Activated CD8-positive, alpha-beta T cell treated with anti-CD3 and anti-CD28 coated beads for 36 hours (primary cell): ENCODE measurements around the gene ZNF653. TPM values are rescaled to one million over a fixed set of nuclear protein-coding genes. Genes with fewer than 3 reads are reported as not detected.
A peak's percentile ranks its signal among the peaks of the same experiment; 100 is the strongest.

ENCODE experiments used
- ATAC-seq: fragments of 200-7000 bp; cut with Tn5 transposase; one replicate; pipeline ENCODE4 v1.10.0; 2021; ENCODE audit warnings: mild to moderate bottlenecking, moderate library complexity
- CTCF ChIA-PET: fragments of 350-600 bp; sonication (Branson Sonifier 250); formaldehyde crosslinking; loops from one replicate; lab custom pipeline; 2021; ENCODE audit warnings: antibody characterized with exemption; lab: Charles Lee
- POLR2A ChIA-PET: fragments of 350-600 bp; sonication (Branson Sonifier 250); formaldehyde crosslinking; loops from one replicate; lab custom pipeline; 2021; ENCODE audit warnings: antibody characterized with exemption; lab: Charles Lee
- DNase-seq: peaks from one replicate; pipeline ENCODE4 v3.0.0-alpha.2; 2020
- H3K27ac Mint-ChIP-seq: one replicate; pipeline ENCODE4 v1.8.0; 2021; ENCODE audit warnings: mild to moderate bottlenecking, mixed read lengths
- H3K27me3 Mint-ChIP-seq: one replicate; pipeline ENCODE4 v1.8.0; 2021; ENCODE audit warnings: mixed read lengths
- H3K36me3 Mint-ChIP-seq: one replicate; pipeline ENCODE4 v1.8.0; 2021; ENCODE audit warnings: low read depth, mixed read lengths
- H3K4me1 Mint-ChIP-seq: one replicate; pipeline ENCODE4 v1.8.0; 2021; ENCODE audit warnings: low read depth, mixed read lengths
- H3K4me3 Mint-ChIP-seq: one replicate; pipeline ENCODE4 v1.8.0; 2021; ENCODE audit warnings: mild to moderate bottlenecking, moderate library complexity, mixed read lengths
- H3K9me3 Mint-ChIP-seq: one replicate; pipeline ENCODE4 v1.8.0; 2021; ENCODE audit warnings: mixed read lengths
- CTCF ChIP-seq: fragments of 200-600 bp; IDR thresholded peaks from one replicate; pipeline ENCODE4 v1.8.0; 2022; ENCODE audit warnings: antibody characterized with exemption, mild to moderate bottlenecking
- intact Hi-C: fragments of 100-400 bp; cut with micrococcal nuclease; formaldehyde crosslinking; loops from one replicate; pipeline ENCODE4 v1.10.0; 2022
- total RNA-seq, 2 experiments: library from RNA; stranded (reverse); gene quantifications; one replicate each; pipeline ENCODE4 v1.2.3, GENCODE V29; 2021

Gene ZNF653
- total RNA-seq, 2 experiments from 2014 or later = 11.1 to 14.7 TPM

GRCh38 chr19:11504502-11505031 is 1.1 kb downstream of the ZNF653 start:
- CTCF ChIA-PET = interaction anchor here (0.9 kb wide), 1 partner anchor 22 kb away, joined by 3 read pairs; no protein-coding TSS in a partner anchor
- Mint-ChIP-seq H3K4me3 (peak overlapping the region; percentile 86), H3K9me3 (no peaks in the 10 kb centered on the region)

GRCh38 chr19:11499890-11500420 is 5.7 kb downstream of the ZNF653 start:
- H3K4me1 Mint-ChIP-seq = peaks cover 7% of the 10 kb centered on the region
- no peaks in the 10 kb centered on the region for H3K27me3 Mint-ChIP-seq
- H3K4me3 Mint-ChIP-seq = no peak overlapping the region
- DNase-seq = no peak
- ChIA-PET CTCF (no interaction called here), POLR2A (no interaction called here)
- H3K9me3 Mint-ChIP-seq = no peaks in the 10 kb centered on the region
- TF ChIP-seq CTCF = no peak
- intact Hi-C loops = no loop called here
- H3K27ac Mint-ChIP-seq = no peak overlapping the region
- ATAC-seq = no peak
- peaks cover 16% of the 10 kb centered on the region for H3K36me3 Mint-ChIP-seq

More at GRCh38 chr19:11504502-11505031, 1.1 kb downstream of the ZNF653 start:
- DNase-seq (no peak), ATAC-seq (no peak)
- intact Hi-C loops = no loop called here
- no peak for TF ChIP-seq CTCF
- POLR2A ChIA-PET = interaction anchor here (1.0 kb wide), 1 partner anchor 17 kb away, joined by 3 read pairs; no protein-coding TSS in a partner anchor
- Mint-ChIP-seq H3K27me3 (no peaks in the 10 kb centered on the region), H3K4me1 (peaks cover 12% of the 10 kb centered on the region), H3K27ac (peak overlapping the region; percentile 87), H3K36me3 (peaks cover 20% of the 10 kb centered on the region)

GRCh38 chr19:11499220-11499726 is 6.4 kb downstream of the ZNF653 start:
- Mint-ChIP-seq H3K27me3 (no peaks in the 10 kb centered on the region), H3K4me1 (peaks cover under 1% of the 10 kb centered on the region), H3K36me3 (peaks cover 16% of the 10 kb centered on the region), H3K27ac (no peak overlapping the region), H3K9me3 (no peaks in the 10 kb centered on the region), H3K4me3 (no peak overlapping the region)
- ChIA-PET CTCF (no interaction called here), POLR2A (interaction anchor here (1.5 kb wide), 1 partner anchor 17 kb away, joined by 4 read pairs; no protein-coding TSS in a partner anchor)
- intact Hi-C loops = no loop called here
- DNase-seq (no peak), ATAC-seq (no peak)
- no peak for TF ChIP-seq CTCF

- TF ChIP-seq CTCF = peak; percentile 60
- no peak overlapping the region for H3K27ac Mint-ChIP-seq
- no peaks in the 10 kb centered on the region for H3K9me3 Mint-ChIP-seq
- peaks cover 13% of the 10 kb centered on the region for H3K36me3 Mint-ChIP-seq
- ChIA-PET CTCF (interaction anchor here (2.3 kb wide), 1 partner anchor 14 kb away, joined by 9 read pairs; no protein-coding TSS in a partner anchor), POLR2A (no interaction called here)
- no peak overlapping the region for H3K4me3 Mint-ChIP-seq
- ATAC-seq = peak; percentile 93
- intact Hi-C loops = no loop called here
- peak; percentile 79 for DNase-seq
- no peaks in the 10 kb centered on the region for H3K4me1 Mint-ChIP-seq
- H3K27me3 Mint-ChIP-seq = no peaks in the 10 kb centered on the region
Measured at GRCh38 chr19:11496391-11497163, 9.1 kb downstream of the ZNF653 start.
